GM12878 (cell line): Measurements from ENCODE around the gene RAB6B.

Source experiments
- EGR1 ChIP-seq, 2 experiments: IDR thresholded peaks; 1 replicate in 1 of 2; 2 replicates in 1 of 2; pipeline ENCODE4 v1.6.1; 2011 to 2012; ENCODE audit warnings: low read depth in 2 of 2, low read length in 2 of 2, borderline replicate concordance in 1 of 2, mild to moderate bottlenecking in 1 of 2, moderate library complexity in 1 of 2
- EZH2 ChIP-seq: IDR thresholded peaks from 2 replicates; pipeline ENCODE4 v1.6.1; 2012; ENCODE audit warnings: low read depth, mild to moderate bottlenecking, control low read depth, inconsistent platforms, low read length, borderline replicate concordance; ENCODE audit not compliant: control insufficient read depth
- MYC ChIP-seq: IDR thresholded peaks from 2 replicates; pipeline ENCODE4 v1.6.1; 2011; ENCODE audit warnings: mild to moderate bottlenecking, low read length, moderate library complexity, inconsistent platforms; ENCODE audit not compliant: insufficient read depth, insufficient replicate concordance, insufficient read length, severe bottlenecking
- NFIC ChIP-seq: IDR thresholded peaks from 2 replicates; pipeline ENCODE4 v1.6.1; 2012; ENCODE audit warnings: low read depth, mild to moderate bottlenecking, inconsistent platforms, low read length, moderate library complexity
- NFYA ChIP-seq: IDR thresholded peaks from 2 replicates; pipeline ENCODE4 v1.6.1; 2011; ENCODE audit warnings: low read depth, mild to moderate bottlenecking, low read length, improper control_type of control experiment, borderline replicate concordance
- TARDBP ChIP-seq: IDR thresholded peaks from 2 replicates; pipeline ENCODE4 v1.6.1; 2016; ENCODE audit warnings: borderline replicate concordance
- ZNF24 ChIP-seq: fragments of 450-650 bp; IDR thresholded peaks from 2 replicates; pipeline ENCODE4 v1.6.1; 2017; ENCODE audit warnings: antibody characterized with exemption, mild to moderate bottlenecking
- TF ChIP-seq, protein P1 (sequence below), 3 experiments: IDR thresholded peaks in 2 of 3; conservative IDR thresholded peaks in 1 of 3; 2 replicates each; pipeline ENCODE4 v1.5.1; 2011; ENCODE audit warnings: low read depth in 3 of 3, low read length in 3 of 3, mild to moderate bottlenecking in 3 of 3, control low read depth in 2 of 3, moderate library complexity in 2 of 3, inconsistent platforms in 1 of 3, mixed read lengths in 1 of 3; ENCODE audit not compliant: control insufficient read depth in 2 of 3, insufficient read depth in 1 of 3; ENCODE audit errors: extremely low read depth in 1 of 3
- TF ChIP-seq, protein P2 (sequence below): IDR thresholded peaks from 2 replicates; pipeline ENCODE4 v1.6.1; 2012; ENCODE audit warnings: low read length, inconsistent platforms
- TF ChIP-seq, protein P3 (sequence below): IDR thresholded peaks from 2 replicates; pipeline ENCODE4 v1.6.1; 2012; ENCODE audit warnings: low read depth, low read length, improper control_type of control experiment

DNA sequence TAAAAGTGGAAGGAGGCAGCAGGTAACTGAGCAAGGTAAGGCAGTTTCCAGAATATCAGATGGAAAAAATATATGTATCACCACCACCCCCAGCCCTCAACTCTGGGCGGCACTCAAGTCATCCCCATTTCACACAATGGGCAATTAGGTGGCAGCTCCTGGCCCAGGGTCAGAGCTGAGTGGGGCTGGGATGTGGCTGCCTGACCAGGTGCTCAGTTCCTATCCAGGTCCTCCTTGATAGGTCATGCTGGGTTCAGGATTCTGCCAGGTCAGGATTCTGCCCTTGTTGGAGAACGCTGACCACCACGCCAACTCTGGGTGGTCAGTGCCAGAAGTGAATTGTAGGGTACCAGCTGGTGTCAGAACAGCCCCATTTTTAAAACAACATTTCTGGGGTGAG is 29.5 kb downstream of the RAB6B start:
- TF ChIP-seq NFYA (no peak), EGR1 (IDR thresholded peaks at IDR 0.05; ENCODE audit: borderline replicate concordance in 1 of 2, low read depth in 2 of 2, low read length in 2 of 2) (no peak), EZH2 (no peak), NFIC (no peak), TARDBP (no peak), MYC (no peak), ZNF24 (no peak)
- TF ChIP-seq, protein P1, sequence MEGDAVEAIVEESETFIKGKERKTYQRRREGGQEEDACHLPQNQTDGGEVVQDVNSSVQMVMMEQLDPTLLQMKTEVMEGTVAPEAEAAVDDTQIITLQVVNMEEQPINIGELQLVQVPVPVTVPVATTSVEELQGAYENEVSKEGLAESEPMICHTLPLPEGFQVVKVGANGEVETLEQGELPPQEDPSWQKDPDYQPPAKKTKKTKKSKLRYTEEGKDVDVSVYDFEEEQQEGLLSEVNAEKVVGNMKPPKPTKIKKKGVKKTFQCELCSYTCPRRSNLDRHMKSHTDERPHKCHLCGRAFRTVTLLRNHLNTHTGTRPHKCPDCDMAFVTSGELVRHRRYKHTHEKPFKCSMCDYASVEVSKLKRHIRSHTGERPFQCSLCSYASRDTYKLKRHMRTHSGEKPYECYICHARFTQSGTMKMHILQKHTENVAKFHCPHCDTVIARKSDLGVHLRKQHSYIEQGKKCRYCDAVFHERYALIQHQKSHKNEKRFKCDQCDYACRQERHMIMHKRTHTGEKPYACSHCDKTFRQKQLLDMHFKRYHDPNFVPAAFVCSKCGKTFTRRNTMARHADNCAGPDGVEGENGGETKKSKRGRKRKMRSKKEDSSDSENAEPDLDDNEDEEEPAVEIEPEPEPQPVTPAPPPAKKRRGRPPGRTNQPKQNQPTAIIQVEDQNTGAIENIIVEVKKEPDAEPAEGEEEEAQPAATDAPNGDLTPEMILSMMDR (IDR thresholded peaks at IDR 0.05 in 2 of 3, conservative IDR thresholded peaks at IDR 0.05 in 1 of 3; ENCODE audit: control insufficient read depth in 2 of 3, extremely low read depth in 1 of 3, insufficient read depth in 1 of 3, low read depth in 3 of 3, low read length in 3 of 3) = no peak
- TF ChIP-seq, protein P2, sequence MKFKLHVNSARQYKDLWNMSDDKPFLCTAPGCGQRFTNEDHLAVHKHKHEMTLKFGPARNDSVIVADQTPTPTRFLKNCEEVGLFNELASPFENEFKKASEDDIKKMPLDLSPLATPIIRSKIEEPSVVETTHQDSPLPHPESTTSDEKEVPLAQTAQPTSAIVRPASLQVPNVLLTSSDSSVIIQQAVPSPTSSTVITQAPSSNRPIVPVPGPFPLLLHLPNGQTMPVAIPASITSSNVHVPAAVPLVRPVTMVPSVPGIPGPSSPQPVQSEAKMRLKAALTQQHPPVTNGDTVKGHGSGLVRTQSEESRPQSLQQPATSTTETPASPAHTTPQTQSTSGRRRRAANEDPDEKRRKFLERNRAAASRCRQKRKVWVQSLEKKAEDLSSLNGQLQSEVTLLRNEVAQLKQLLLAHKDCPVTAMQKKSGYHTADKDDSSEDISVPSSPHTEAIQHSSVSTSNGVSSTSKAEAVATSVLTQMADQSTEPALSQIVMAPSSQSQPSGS = no peak
- TF ChIP-seq, protein P3, sequence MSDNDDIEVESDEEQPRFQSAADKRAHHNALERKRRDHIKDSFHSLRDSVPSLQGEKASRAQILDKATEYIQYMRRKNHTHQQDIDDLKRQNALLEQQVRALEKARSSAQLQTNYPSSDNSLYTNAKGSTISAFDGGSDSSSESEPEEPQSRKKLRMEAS = no peak
